HAP-1 (cell line): ENCODE results near the gene MRPL38.

Source experiments
- DNase-seq, 2 experiments: peaks; one replicate each; pipeline ENCODE4 v3.0.0-alpha.2; 2016 to 2020; ENCODE audit warnings: low spot score in 2 of 2
- H3K27me3 ChIP-seq: fragments of 250-450 bp; sonication (Bioruptor Pico); 2 replicates; pipeline ENCODE4 v1.5.1; 2020; ENCODE audit warnings: low read depth, mild to moderate bottlenecking, moderate library complexity
- H3K36me3 ChIP-seq: fragments of 250-450 bp; sonication (Bioruptor Pico); replicated peaks from 2 replicates; pipeline ENCODE4 v1.5.1; 2020; ENCODE audit warnings: mild to moderate bottlenecking
- H3K4me1 ChIP-seq: fragments of 250-450 bp; sonication (Bioruptor Pico); 2 replicates; pipeline ENCODE4 v1.5.1; 2020; ENCODE audit warnings: mild to moderate bottlenecking
- H3K4me3 ChIP-seq: fragments of 250-450 bp; sonication (Bioruptor Pico); 2 replicates; pipeline ENCODE4 v1.5.1; 2020; ENCODE audit warnings: mild to moderate bottlenecking, moderate library complexity
- H3K9me3 ChIP-seq: fragments of 250-450 bp; sonication (Bioruptor Pico); 2 replicates; pipeline ENCODE4 v1.5.1; 2020; ENCODE audit warnings: mild to moderate bottlenecking, moderate library complexity
- in situ Hi-C: fragments of 300-500 bp; cut with MboI; formaldehyde crosslinking; loops from 3 replicates; pipeline ENCODE4 v1.14.3; 2020; ENCODE audit warnings: low sequenced_read_pairs, inconsistent platforms, mixed read lengths

Gene MRPL38

GRCh38 chr17:75926456-75926855, 21.8 kb upstream of the MRPL38 start:
- in situ Hi-C loops: no loop called here
- DNase-seq: no peak
- H3K4me3 ChIP-seq: no peak overlapping the region
- H3K36me3 ChIP-seq: peaks cover 23% of the 10 kb centered on the region
- no peaks in the 10 kb centered on the region for H3K4me1 ChIP-seq
- no peaks in the 10 kb centered on the region for H3K9me3 ChIP-seq
- H3K27me3 ChIP-seq: no peaks in the 10 kb centered on the region

- Histone ChIP-seq H3K36me3 (peaks cover 18% of the 10 kb centered on the region), H3K27me3 (no peaks in the 10 kb centered on the region), H3K9me3 (no peaks in the 10 kb centered on the region), H3K4me3 (no peak overlapping the region), H3K4me1 (no peaks in the 10 kb centered on the region)
- in situ Hi-C loops: no loop called here
- no peak for DNase-seq
Observed at GRCh38 chr17:75925912-75926311, 21.2 kb upstream of the MRPL38 start.

- in situ Hi-C loops: no loop called here
- DNase-seq: no peak
- no peaks in the 10 kb centered on the region for H3K4me1 ChIP-seq
- no peaks in the 10 kb centered on the region for H3K9me3 ChIP-seq
- H3K4me3 ChIP-seq: no peak overlapping the region
- H3K27me3 ChIP-seq: no peaks in the 10 kb centered on the region
- peaks cover 21% of the 10 kb centered on the region for H3K36me3 ChIP-seq
Observed at GRCh38 chr17:75925103-75925502, 20.4 kb upstream of the MRPL38 start.

GRCh38 chr17:75922963-75923874, 18.5 kb upstream of the MRPL38 start:
- in situ Hi-C loops: loop anchor here (25.0 kb wide), 1 partner anchor 364 kb away; no protein-coding TSS in a partner anchor
- Histone ChIP-seq H3K4me3 (no peak overlapping the region), H3K4me1 (no peaks in the 10 kb centered on the region), H3K36me3 (peaks cover 26% of the 10 kb centered on the region), H3K27me3 (no peaks in the 10 kb centered on the region), H3K9me3 (no peaks in the 10 kb centered on the region)
- DNase-seq: no peak

- H3K9me3 ChIP-seq: no peaks in the 10 kb centered on the region
- H3K36me3 ChIP-seq: peaks cover 23% of the 10 kb centered on the region
- DNase-seq: no peak
- no peaks in the 10 kb centered on the region for H3K27me3 ChIP-seq
- H3K4me3 ChIP-seq: no peak overlapping the region
- H3K4me1 ChIP-seq: no peaks in the 10 kb centered on the region
- in situ Hi-C loops: loop anchor here (25.0 kb wide), 1 partner anchor 365 kb away; no protein-coding TSS in a partner anchor
Observed at GRCh38 chr17:75922173-75922961, 17.7 kb upstream of the MRPL38 start.

GRCh38 chr17:75921596-75921995, 16.9 kb upstream of the MRPL38 start:
- no peak for DNase-seq
- Histone ChIP-seq H3K27me3 (no peaks in the 10 kb centered on the region), H3K4me3 (no peak overlapping the region), H3K36me3 (peaks cover 16% of the 10 kb centered on the region), H3K9me3 (no peaks in the 10 kb centered on the region), H3K4me1 (no peaks in the 10 kb centered on the region)
- in situ Hi-C loops: loop anchor here (25.0 kb wide), 1 partner anchor 366 kb away; no protein-coding TSS in a partner anchor

- Histone ChIP-seq H3K27me3 (no peaks in the 10 kb centered on the region), H3K4me3 (no peak overlapping the region), H3K36me3 (peaks cover 14% of the 10 kb centered on the region; the same call in 1 of the 2 replicates), H3K4me1 (no peaks in the 10 kb centered on the region), H3K9me3 (no peaks in the 10 kb centered on the region)
- in situ Hi-C loops: loop anchor here (25.0 kb wide), 1 partner anchor 367 kb away; no protein-coding TSS in a partner anchor
- no peak for DNase-seq
Observed at GRCh38 chr17:75920045-75920560, 15.4 kb upstream of the MRPL38 start.

- Histone ChIP-seq H3K4me3 (no peak overlapping the region), H3K27me3 (no peaks in the 10 kb centered on the region), H3K4me1 (no peaks in the 10 kb centered on the region), H3K9me3 (no peaks in the 10 kb centered on the region), H3K36me3 (peaks cover 16% of the 10 kb centered on the region; the same call in 1 of the 2 replicates)
- in situ Hi-C loops: loop anchor here (25.0 kb wide), 1 partner anchor 368 kb away; no protein-coding TSS in a partner anchor
- DNase-seq: no peak
Observed at GRCh38 chr17:75919611-75920010, 14.9 kb upstream of the MRPL38 start.

- DNase-seq: no peak
- no peaks in the 10 kb centered on the region for H3K9me3 ChIP-seq
- no peaks in the 10 kb centered on the region for H3K27me3 ChIP-seq
- no peak overlapping the region for H3K4me3 ChIP-seq
- H3K36me3 ChIP-seq: peaks cover 17% of the 10 kb centered on the region
- H3K4me1 ChIP-seq: no peaks in the 10 kb centered on the region
- in situ Hi-C loops: loop anchor here (25.0 kb wide), 1 partner anchor 369 kb away; no protein-coding TSS in a partner anchor
Observed at GRCh38 chr17:75917917-75918445, 13.3 kb upstream of the MRPL38 start.

- Histone ChIP-seq H3K4me1 (no peaks in the 10 kb centered on the region), H3K36me3 (peaks cover 16% of the 10 kb centered on the region), H3K27me3 (no peaks in the 10 kb centered on the region), H3K9me3 (no peaks in the 10 kb centered on the region), H3K4me3 (no peak overlapping the region)
- in situ Hi-C loops: loop anchor here (25.0 kb wide), 1 partner anchor 370 kb away; no protein-coding TSS in a partner anchor
- DNase-seq: no peak
Observed at GRCh38 chr17:75917141-75917916, 12.6 kb upstream of the MRPL38 start.

- no peaks in the 10 kb centered on the region for H3K27me3 ChIP-seq
- no peaks in the 10 kb centered on the region for H3K9me3 ChIP-seq
- in situ Hi-C loops: loop anchor here (25.0 kb wide), 1 partner anchor 372 kb away; no protein-coding TSS in a partner anchor
- no peak for DNase-seq
- H3K4me3 ChIP-seq: no peak overlapping the region
- H3K36me3 ChIP-seq: peaks cover 13% of the 10 kb centered on the region
- H3K4me1 ChIP-seq: no peaks in the 10 kb centered on the region
Observed at GRCh38 chr17:75915268-75915667, 10.6 kb upstream of the MRPL38 start.

- no peaks in the 10 kb centered on the region for H3K9me3 ChIP-seq
- no peak overlapping the region for H3K4me3 ChIP-seq
- peaks cover 11% of the 10 kb centered on the region for H3K36me3 ChIP-seq
- H3K4me1 ChIP-seq: no peaks in the 10 kb centered on the region
- DNase-seq: no peak
- no peaks in the 10 kb centered on the region for H3K27me3 ChIP-seq
- in situ Hi-C loops: loop anchor here (25.0 kb wide), 1 partner anchor 373 kb away; no protein-coding TSS in a partner anchor
Observed at GRCh38 chr17:75914643-75915267, 10.1 kb upstream of the MRPL38 start.
